DND-41 (cell line): ENCODE measurements around the gene NUBPL.

Experiments
- ATAC-seq: fragments of 200-7000 bp; cut with Tn5 transposase; 3 replicates; pipeline ENCODE4 v1.9.1; 2021; ENCODE audit warnings: low read depth; ENCODE audit not compliant: insufficient read depth
- DNase-seq: peaks from one replicate; pipeline ENCODE4 v3.0.0-alpha.2; 2020
- H2AFZ ChIP-seq: 2 replicates; pipeline ENCODE4 v1.6.0; 2012; ENCODE audit warnings: low read depth, low read length
- H3K27ac ChIP-seq: 2 replicates; pipeline ENCODE4 v1.5.1; 2012; ENCODE audit warnings: low read length, inconsistent platforms
- H3K27me3 ChIP-seq: fragments of 200-600 bp; sonication (generic); 2 replicates; pipeline ENCODE4 v1.6.0; 2012; ENCODE audit warnings: low read length, mild to moderate bottlenecking, inconsistent platforms; ENCODE audit not compliant: insufficient read depth, poor library complexity
- H3K36me3 ChIP-seq: 2 replicates; pipeline ENCODE4 v1.5.1; 2012; ENCODE audit warnings: low read length, inconsistent platforms; ENCODE audit not compliant: insufficient read depth
- H3K4me1 ChIP-seq: 2 replicates; pipeline ENCODE4 v1.5.1; 2012; ENCODE audit warnings: mild to moderate bottlenecking, low read length; ENCODE audit not compliant: insufficient read depth
- H3K4me2 ChIP-seq: 2 replicates; pipeline ENCODE4 v1.6.0; 2012; ENCODE audit warnings: mild to moderate bottlenecking, moderate library complexity, low read length, inconsistent platforms; ENCODE audit not compliant: insufficient read depth
- H3K4me3 ChIP-seq, 2 experiments: fragments of 200-600 bp in 1 of 2; shearing (Covaris generic) in 1 of 2; 2 replicates each; pipeline ENCODE4 v1.5.1; 2012 to 2016; ENCODE audit warnings: inconsistent platforms in 2 of 2, low read length in 2 of 2, mild to moderate bottlenecking in 2 of 2, low read depth in 1 of 2, moderate library complexity in 1 of 2
- H3K79me2 ChIP-seq: 2 replicates; pipeline ENCODE4 v1.6.0; 2012; ENCODE audit warnings: low read length, inconsistent platforms; ENCODE audit not compliant: insufficient read depth
- H3K9ac ChIP-seq: 2 replicates; pipeline ENCODE4 v1.6.0; 2012; ENCODE audit warnings: low read depth, mild to moderate bottlenecking, inconsistent platforms, low read length, moderate library complexity
- H3K9me3 ChIP-seq: 2 replicates; pipeline ENCODE4 v1.5.1; 2012; ENCODE audit warnings: low read length, moderate library complexity, mild to moderate bottlenecking, inconsistent platforms; ENCODE audit not compliant: insufficient read depth, severe bottlenecking
- H4K20me1 ChIP-seq: 2 replicates; pipeline ENCODE4 v1.6.0; 2012; ENCODE audit warnings: low read length; ENCODE audit not compliant: insufficient read depth
- EZH2 ChIP-seq: IDR thresholded peaks from 3 replicates; pipeline ENCODE4 v1.6.1; 2012; ENCODE audit warnings: borderline replicate concordance, low read depth, mild to moderate bottlenecking, moderate library complexity, low read length, inconsistent platforms; ENCODE audit not compliant: severe bottlenecking
- TF ChIP-seq, protein P1 (sequence below): IDR thresholded peaks from 2 replicates; pipeline ENCODE4 v1.5.1; 2012; ENCODE audit warnings: borderline replicate concordance, low read length, moderate library complexity, mild to moderate bottlenecking; ENCODE audit not compliant: poor library complexity, severe bottlenecking; ENCODE audit errors: extremely low read depth

The NUBPL gene

DNA sequence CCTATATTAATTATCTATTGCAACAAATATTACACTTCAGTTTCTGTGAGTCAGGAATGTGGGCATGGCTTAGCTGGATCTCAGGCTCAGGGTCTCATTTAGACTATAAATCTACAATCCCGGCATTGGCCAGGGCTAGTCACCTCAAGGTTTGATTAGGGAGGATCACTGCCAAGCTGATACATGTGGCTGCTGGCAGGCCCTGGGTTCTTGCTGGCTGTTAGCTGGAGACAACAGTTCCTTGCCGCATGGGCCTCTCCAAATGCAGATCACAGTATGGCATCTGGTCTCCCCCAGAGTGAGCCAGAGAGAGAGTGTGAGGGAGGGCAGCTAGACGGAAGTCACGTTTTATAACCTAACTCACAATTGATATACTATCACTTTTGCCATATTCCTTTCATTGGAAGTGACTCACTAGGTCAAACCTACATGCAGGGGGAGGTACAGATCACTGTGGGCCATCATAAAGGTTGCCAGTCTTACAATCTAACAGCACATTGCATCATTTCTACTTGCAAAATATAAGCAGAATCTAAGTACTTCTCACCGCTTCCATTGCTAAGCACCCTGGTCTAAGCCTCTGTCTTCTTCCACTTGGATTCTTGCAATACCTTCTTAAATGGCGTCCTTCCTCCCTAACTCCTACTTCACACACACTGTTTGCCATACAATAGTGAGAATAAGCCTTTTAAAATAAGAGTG is 341.9 kb downstream of the NUBPL start:
- Histone ChIP-seq H2AFZ (no peak overlapping the region), H4K20me1 (no peaks in the 10 kb centered on the region)

DNA sequence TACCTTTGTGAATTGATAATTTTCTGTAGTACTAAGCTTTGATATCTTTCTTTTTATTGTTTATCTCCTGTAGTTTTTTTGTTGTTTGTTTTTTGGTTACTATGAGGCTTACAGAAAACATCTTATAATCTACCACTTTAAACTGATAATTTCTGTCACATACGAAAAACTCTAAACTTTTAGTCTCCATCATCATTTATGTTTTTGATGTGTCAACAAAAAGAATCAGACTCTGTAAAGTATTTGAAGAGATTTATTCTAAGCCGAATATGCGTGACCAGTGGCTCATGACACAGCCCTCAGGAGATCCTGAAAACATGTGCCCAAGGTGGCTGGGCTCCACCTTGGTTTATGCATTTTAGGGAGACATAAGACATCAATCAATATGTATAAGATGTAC is 348.8 kb downstream of the NUBPL start:
- Histone ChIP-seq H3K9me3 (no peaks in the 10 kb centered on the region), H2AFZ (no peak overlapping the region), H3K27me3 (no peaks in the 10 kb centered on the region), H3K4me1 (no peaks in the 10 kb centered on the region), H3K79me2 (no peaks in the 10 kb centered on the region), H3K27ac (no peak overlapping the region), H3K4me3 (no peak overlapping the region), H3K36me3 (no peaks in the 10 kb centered on the region), H4K20me1 (no peaks in the 10 kb centered on the region), H3K4me2 (no peak overlapping the region), H3K9ac (no peak overlapping the region)
- no peak for DNase-seq
- ATAC-seq = no peak
- TF ChIP-seq, protein P1, sequence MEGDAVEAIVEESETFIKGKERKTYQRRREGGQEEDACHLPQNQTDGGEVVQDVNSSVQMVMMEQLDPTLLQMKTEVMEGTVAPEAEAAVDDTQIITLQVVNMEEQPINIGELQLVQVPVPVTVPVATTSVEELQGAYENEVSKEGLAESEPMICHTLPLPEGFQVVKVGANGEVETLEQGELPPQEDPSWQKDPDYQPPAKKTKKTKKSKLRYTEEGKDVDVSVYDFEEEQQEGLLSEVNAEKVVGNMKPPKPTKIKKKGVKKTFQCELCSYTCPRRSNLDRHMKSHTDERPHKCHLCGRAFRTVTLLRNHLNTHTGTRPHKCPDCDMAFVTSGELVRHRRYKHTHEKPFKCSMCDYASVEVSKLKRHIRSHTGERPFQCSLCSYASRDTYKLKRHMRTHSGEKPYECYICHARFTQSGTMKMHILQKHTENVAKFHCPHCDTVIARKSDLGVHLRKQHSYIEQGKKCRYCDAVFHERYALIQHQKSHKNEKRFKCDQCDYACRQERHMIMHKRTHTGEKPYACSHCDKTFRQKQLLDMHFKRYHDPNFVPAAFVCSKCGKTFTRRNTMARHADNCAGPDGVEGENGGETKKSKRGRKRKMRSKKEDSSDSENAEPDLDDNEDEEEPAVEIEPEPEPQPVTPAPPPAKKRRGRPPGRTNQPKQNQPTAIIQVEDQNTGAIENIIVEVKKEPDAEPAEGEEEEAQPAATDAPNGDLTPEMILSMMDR = no peak
- no peak for TF ChIP-seq EZH2

More for the DNA sequence above, 341.9 kb downstream of the NUBPL start:
- Histone ChIP-seq H3K9me3 (no peaks in the 10 kb centered on the region), H3K4me3 (no peak overlapping the region), H3K79me2 (no peaks in the 10 kb centered on the region), H3K27ac (no peak overlapping the region), H3K27me3 (no peaks in the 10 kb centered on the region), H3K4me1 (no peaks in the 10 kb centered on the region), H3K4me2 (no peak overlapping the region), H3K36me3 (no peaks in the 10 kb centered on the region), H3K9ac (no peak overlapping the region)
- TF ChIP-seq, protein P1 = no peak
- no peak for TF ChIP-seq EZH2
- ATAC-seq (no peak), DNase-seq (no peak)
